SW480 (cell line): ENCODE data around the gene RPP25.
"Not testable (repeated sequence)": the region's sequence is repeated elsewhere in the genome, so short reads cannot be mapped to it uniquely, and the experiment has no call there.

Experiments used
- DNase-seq: peaks from one replicate; pipeline ENCODE4 v3.0.0-alpha.2; 2016; ENCODE audit warnings: low spot score

RPP25 gene

DNA sequence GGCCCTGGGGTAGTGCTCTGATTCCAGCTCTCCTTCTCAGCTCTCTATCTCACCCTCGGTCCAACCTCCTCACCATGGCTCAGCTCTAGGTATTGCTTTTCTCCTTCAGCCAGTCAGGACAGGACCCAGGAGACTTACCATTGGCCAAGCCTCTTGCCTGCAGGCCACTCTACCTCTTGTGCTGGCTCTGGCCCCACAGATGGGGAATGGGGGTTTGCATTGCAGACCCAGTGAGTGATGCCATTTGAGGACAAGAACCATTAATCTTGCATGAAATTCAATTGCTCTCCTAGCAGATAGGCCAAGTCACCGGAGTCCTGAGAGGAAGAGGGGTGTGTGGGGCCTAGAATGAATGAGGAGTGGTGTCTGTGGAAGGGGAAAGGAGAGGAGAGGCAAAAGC is 6.1 kb upstream of the RPP25 start:
- DNase-seq, result no peak

DNA sequence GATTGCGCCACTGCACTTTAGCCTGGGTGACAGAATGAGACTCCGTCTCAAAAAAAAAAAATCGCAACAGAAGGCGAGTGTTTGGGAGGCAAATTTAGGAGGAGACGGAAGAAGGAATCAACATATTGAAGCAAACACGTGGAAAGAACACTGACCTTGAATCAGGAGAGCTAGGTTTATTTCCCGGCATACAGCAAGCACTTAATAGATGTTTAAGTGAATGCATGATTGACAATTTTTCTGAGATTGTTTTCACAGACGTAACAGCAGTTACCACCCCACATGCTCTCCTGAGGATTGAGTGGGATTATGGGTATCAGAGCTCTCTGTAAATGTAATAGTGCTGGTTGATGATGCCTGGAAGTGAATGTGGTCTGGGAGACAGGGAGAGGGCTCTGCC is 5.6 kb upstream of the RPP25 start:
- no peak for DNase-seq

DNA sequence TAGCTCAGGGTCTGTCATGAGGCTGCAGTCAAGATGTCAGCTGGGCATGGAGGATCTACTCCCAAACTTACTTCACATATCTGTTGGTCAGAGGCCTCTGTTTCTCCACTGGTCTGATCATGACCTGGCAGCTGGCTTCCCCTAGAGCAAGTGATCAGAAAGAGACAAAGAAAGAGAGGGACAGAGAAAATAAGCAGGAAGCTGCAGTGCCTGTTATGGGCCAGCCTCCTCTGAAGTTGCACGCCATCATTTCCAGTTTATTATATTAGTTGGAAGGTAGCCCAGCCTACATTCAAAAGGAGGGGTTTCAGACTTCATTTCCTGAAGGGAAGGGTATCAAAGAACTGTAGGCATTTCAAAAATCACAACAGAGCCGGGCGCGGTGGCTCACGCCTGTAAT is 5.0 kb upstream of the RPP25 start:
- DNase-seq, result no peak

DNA sequence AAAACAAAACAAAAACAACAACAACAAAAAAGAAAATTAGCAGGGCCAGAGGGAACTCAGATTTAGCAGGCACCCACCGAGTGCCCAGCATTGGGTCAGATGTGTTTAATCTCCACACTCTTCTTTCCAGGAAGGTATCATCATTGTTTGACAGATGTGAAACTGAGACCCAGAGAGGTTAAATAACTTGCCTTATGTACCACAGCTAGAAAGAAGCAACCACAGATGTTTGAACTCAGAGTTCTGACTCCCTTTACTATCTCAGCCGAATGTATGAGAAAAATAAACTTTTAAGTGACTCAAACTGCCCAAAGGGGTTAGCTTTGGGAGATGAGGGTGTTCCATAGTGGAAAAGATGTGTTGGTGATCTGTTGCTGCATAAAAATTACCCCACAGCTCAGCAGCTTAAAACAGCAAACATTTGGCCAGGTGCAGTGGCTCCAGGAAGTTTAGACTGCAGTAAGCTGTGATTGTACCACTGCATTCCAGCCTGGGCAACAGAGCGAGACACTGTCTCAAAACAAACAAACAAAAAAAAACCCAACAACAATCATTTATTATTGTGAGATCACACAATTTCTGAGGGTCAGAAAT is 4.5 kb upstream of the RPP25 start:
- DNase-seq, result no peak

DNA sequence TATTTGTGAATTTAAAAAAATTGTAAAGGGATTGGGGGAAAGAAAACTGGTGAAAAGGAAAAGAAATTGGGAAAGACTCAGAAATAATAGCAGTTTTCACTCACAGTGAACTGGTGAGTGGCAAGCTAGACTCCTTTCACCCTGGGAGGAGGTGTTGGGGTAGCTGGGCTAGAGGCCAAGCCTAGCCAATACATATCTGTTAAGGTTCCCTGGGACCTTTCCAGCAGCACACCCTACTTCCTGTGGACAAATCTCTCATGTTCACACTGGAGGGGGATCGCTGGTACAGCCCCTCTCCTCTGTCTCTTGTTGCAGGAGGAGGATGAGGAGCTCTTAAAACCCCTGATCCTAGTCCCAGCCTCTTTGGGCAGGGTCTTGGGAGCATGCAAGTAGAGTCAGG is 3.7 kb upstream of the RPP25 start:
- no peak for DNase-seq

DNA sequence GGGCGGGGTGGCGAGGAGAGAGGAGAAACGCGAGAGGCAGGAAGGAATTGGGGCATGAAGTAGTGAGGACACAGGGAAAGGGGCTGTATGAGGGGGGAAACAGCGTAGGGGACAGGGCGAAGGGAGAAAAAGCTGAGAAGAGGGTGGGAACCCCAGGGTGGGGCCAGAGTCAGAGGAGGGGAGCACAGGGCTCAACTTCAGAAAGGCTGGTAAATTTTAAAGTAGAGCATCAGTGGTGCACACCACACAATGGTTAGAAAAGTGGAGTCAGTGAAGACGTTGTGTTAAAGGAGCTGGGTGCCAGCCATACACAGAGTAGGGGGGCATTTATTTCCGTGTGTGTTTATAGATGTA is 3.0 kb upstream of the RPP25 start:
- no peak for DNase-seq

DNA sequence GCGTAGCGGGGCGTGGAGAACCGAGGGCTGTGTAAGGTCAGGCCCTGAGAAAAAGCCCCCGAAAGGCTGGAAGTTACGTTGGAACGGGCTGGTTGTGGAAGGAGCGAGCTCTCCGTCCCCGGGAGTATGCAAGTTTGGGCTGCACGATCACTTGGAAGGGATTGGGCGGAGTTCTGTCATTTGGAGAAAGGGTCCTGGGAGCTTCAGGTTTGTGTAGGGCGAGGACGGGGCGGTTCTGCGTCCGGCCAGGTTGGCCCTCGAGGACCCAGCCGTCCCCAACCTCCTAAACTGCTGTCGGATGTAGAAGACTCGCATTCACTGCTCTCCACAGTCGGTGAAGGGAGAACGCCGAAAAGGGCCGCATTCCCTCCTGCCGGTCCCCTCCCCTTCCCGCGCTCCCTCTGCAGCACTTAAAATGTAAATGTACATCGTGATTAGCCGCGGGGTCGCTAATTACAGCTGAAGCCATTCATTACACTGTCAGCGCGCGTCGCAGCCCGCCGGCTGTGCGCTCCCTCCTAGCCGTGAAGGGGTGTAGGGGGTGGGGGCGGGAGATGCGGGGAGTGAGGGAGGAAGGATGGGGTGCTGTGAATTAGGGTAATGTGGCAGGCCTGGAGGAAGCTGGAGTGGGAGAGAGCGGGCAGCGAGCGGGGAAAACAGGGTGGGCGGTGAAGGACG is 2.5 kb upstream of the RPP25 start:
- no peak for DNase-seq

DNA sequence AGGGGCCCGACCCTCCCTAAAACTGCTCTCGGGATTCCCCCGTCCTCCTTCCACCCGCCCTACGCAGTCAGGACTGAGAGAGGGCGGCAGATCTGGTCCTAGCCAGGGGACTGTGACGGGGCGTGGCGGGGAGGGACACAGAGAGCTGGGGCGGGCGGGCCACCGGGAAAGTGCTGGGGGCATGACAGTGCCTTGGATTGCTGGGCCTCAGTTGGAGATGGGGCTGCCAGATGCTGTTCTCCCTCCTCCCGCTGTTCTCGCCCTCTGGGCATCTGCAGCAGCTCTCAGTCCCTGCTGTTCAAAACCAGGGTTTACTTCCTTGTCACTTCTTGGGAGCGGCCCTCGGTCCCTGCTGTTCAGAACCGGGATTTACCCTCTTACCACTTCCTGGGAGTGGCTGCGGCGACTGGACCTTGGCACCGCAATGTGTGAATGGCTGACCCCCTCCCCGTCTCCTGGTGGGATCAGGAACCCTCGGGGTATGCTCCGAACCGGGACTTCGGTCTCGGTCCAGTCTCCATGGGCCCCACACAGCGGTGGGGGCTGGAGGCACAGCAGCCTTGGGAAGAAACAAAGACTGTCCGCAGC is 1.8 kb upstream of the RPP25 start:
- DNase-seq, result no peak

DNA sequence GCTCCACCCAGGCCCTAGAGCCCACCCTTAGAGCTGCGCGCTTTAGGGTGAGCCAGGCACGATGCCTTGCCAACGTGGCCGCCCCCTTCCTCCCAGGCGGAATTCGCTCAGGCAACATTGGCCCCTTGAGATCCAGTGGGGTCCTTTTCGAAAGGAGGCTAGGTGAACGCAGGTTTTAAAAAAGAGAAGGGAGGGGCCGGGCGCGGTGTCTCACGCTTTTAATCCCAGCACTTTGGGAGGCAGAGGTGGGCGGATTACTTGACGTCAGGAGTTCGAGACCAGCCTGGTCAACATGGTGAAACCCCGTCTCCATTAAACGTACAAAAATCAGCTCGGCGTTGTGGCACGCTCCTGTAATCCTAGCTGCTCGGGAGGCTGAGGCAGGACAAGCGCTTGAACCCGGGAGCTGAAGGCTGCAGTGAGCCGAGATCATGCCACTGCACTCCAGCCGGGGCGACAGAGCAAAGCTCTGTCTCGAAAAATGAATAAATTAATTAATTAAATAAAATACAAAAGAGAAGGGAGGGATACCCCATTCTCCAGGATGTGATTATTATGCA is 984 bp upstream of the RPP25 start:
- DNase-seq, result no peak

DNA sequence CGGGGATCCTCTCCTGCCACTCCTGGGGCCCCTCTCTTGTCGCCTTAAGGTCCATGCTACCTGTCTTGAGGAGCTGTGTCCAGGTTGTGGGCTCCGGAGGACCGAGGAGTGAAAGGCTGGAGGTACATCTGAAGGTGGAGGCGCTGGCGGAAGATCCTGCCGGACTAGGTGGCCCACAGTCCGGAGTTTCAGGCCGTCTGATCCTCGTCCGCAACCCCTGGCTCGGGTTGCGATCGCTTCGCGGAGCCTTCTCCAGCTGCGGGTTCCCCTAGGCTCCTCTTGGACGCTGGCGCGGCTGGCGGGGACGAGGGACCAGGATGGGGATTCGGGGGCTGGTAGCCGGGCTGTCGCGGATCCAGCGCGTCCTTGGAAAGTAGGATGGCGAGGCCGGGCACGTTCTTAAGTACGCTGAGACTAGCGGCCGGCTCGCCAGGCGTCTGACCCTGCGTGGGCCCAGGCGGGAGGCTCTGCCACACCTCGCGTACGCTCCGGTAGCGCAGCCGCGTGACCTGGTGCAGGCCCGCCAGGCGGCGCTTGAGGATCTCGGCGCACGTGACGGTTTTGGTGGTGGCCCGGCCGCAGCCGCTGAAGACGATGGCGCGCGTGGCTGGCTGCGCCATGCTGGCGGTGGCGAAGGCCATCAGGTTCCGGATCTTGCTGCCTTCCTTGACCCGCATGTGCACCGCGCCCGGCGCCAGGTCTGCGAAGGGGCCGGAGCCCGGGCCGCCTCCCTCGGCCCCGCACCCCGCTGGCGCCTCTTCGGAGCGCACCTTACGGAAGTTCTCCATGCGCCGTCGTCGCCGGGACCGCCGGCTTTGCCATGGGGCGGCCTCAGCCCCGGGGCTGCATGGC is 550 bp downstream of the RPP25 start:
- DNase-seq, result peak; percentile 79

DNA sequence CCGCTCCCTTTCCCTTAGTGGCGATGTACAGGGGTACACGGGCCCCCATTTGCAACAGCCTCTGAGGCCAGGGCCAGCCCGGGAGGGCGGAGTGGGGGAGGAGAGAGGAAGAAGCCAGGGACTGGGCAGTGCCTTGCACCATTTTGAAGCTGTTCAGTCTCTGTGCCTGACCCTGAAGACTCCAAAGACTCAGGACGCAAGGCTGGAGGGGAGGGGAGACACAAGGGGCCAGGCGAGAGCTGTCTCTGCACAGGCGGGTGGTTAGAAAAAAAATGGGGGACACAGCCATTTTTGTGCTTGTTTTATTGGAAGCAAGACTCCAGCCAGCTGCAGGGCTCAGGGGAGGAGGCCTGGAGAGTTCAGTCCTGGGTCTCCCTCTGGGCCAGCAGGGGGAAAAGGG is 1.6 kb downstream of the RPP25 start:
- DNase-seq, result no peak

DNA sequence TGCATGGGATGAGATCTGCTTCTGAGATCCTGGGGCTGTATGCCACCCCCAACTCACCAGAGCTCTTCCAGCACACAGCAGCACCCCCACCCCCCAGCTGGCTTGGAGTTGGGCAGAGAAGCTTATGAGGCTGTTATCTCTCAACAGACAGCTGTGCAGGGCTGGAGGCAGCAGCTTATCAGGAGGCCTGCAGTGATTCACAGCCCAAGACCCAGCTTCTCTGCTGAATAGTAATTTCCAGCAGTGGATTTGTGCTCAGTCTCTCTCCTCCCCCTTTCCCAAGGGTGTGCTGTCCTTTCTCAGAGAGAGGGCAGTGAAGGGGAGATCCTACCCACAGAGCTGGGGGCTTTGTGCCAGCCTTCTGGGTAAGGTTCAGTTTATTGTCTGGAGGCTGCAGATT is 2.1 kb downstream of the RPP25 start:
- no peak for DNase-seq

DNA sequence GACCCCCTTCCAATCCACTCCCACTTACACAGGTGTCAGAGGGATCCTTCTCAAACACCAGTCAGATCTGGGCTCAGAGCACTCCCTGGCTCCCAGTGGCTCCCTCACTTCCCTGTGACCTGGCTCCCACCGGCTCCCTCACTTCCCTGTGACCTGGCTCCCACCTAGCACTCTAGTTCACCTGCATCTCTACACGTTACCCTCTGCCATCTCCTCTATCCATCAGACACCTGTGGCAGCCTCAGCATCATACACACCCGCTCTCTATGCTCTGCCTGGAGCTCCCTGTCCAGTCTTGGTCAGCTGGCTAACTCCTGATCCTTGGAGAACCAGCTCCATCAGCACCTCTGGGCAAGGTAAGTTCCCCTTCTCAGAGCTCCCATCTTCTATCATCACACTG is 5.6 kb downstream of the RPP25 start:
- DNase-seq, result no peak

DNA sequence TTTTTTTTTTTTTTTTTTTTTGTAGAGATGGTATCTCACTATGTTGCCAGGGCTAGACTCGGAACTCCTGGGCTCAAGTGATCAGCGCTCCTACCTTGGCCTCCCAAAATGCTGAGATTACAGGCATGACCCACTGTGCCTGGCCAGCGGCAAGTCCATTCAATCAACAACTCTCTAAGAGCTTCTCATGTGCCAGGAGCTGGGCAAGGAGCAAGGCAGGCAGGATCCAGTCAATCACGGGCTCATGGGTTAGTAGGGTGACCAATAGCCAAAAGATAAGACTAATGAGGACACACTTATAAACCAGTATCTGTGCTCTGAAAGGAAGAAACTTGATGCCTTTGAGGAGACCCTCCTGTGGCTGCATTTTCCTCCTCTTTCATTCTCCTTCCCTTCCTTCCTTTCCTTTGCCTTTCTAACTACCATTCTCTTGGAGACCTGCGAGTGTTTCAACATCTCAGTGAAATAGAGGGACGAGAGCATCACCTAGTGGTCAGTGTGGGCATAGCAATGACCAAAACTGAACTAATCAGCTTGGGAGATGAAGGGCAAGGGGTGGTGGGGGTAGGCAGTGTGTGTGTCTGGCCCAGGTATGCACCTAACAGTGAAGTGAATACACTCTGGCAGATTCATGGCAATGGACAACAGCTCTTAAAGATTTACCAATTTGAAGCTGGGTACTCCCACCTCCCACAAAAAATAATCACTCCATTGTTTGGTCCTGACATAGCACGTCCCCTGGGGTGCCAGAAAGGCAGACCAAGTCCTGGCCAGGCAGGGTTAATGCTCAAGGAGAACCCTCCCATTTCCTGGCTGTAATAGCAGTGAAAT is 6.3 kb downstream of the RPP25 start:
- DNase-seq, result peak; percentile 63

DNA sequence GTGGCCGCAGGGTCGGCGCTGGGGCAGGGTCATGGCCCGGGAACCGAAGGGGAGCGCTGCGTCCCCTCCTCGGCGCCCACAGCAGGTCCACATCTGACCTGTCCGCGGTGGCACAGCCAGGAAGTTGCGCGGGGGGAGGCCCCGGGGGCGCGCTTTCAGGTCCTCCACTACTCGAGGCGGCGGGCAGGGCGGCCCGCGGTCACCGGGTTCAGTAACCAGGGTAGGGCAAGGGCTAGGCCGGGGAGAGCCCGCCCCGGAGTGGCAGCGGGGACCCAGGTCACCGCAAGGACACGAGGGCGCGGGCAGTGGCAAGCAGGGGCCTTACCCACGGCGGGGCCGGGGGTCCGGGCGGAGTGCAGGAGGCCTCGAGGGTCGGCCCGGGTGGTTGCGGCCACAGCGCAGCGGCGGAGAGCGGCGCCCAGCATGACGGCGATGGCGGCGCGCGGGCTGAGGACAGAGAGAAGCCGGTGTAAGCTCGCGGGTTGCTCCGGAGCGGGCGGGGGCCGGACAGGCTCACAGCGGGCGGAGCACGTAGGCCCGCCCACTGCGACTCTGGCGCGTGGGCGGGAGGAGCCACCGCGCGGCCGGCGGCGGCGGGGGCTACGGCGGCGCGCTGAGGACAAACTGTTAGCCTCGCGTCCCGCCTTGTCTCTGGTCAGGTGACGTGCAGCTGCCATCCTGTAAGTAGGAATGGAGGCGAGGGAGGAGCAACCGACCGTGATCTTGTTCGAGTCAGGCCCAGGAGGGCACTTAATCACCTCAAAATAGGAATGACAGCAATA is 18.8 kb downstream of the RPP25 start, which contains the start of gene COX5A:
TSS of gene COX5A (minus strand) at position 484 of the 782 bp plus-strand sequence. CDS start at position 425, 59 bp downstream.
- DNase-seq, result peak; percentile 94

DNA sequence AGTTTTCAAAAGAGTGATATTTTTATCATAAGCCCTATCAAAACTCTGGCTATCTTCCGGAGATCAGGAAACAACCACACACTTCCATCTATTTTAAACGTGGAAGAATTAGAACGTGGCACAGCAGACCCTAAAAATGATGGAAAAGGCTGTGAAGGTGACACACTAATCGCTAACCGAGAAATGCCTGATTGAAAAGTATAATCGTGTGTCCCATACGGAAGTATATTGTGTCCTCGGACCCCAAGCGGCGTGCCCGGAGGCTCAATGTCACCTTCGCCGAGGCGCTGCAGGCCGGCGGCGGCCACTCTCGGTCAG is 19.3 kb downstream of the RPP25 start:
- peak; percentile 34 for DNase-seq

DNA sequence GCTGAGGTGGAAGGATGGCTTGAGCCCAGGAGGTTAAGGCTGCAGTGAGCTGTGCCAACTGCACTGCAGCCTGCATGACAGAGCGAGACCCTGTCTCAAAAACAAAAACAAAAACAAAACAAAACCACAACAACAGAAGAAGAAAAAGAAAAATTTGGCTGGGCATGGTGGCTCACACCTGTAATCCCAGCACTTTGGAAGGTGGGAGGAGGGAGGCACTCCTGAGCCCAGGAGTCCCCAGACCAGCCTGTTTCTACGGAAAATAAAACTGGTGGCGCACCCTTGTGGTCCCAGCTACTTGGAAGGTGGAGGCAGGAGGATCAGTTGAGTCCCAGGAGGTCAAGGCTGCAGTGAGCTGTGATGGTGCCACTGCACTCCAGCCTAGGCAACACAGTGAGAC is 21.4 kb downstream of the RPP25 start:
- DNase-seq, result not testable (repeated sequence)

DNA sequence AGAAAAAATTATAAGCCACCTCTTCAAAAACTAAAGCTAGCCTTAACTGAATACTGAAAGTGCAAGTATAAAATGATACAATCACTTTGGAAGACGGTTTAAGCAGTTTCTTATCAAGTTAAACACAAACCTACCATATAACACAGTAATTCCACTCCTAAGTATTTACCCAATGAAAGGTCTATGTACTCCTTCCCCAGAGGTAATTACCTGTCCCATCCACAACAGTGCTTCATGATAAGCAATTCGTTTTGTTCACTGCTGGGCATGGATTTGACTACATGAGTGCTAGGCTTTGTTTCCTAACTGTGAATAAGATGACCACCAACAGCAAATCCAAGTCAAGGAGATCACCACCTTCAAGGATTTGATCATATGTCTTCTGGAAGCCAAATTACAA is 23.0 kb downstream of the RPP25 start:
- DNase-seq, result no peak

DNA sequence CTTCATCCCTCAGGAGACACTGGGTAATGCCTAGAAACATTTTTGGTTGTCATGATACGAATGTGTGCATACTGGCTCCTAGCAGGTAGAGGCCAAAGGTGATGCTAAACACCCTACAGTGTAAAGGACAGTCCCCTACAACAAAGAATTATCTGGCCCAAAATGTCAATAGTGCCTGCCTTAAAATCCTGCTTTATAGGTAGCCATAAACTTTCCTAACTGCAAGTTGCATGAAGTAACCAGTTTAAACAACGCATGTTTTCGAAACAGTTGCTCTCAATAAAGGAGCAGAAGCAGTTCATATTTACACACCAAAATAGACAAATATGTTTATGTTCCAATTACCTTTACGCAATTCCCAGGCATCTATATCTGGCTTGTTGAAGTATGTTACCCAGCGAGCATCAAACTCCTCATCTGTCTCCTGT is 27.8 kb downstream of the RPP25 start:
- no peak for DNase-seq

DNA sequence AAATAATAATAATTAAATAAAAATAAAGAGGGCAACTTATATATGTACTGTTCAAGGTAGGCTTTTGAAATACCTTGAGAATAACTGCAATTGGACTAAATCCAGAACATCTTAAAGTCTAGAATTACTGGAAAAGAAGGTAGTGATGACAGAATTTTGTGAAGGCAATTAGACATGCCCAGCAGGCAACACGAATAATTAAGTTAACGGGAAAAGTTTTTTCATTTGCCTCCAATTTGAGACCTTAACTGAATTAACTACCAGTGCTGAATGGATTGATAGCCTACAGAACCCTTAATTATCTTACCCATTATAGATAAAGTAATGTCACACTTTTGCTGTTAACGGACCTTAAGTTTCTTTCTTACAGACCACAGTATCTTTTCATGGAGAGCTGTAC is 32.0 kb downstream of the RPP25 start:
- no peak for DNase-seq

DNA sequence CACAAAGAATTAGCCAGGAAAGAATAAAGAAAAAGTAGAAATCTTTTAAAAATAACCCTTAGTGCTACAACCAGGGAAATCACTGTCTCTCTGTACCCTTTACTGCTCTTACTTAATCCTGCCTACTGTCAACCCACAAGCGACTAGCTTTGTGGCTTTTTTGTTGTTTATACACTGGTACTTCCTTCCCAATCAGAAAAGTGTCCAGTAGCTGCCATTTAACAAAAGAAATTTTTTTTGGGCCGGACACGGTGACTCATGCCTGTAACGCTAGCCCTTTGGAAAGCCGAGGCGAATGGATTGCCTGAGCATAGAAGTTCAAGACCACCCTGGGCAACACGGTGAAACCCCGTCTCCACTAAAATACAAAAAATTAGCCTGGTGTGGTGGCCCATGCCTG is 36.1 kb downstream of the RPP25 start:
- no peak for DNase-seq
